ENCODE measurements around the gene KLRG1.
A peak's percentile ranks its signal among the peaks of the same experiment; 100 is the strongest.

The KLRG1 gene

GRCh38 chr12:8989413-8989812 is at the start of gene KLRG1:
KLRG1 (plus strand) TSS chr12:8989546; CDS start chr12:8989636, 90 bp downstream.
- DNase-seq (ENCODE audit: low spot score): peak; percentile 26

GRCh38 chr12:8941691-8942478 is 47.5 kb upstream of the KLRG1 start:
- DNase-seq (ENCODE audit: low spot score): no peak

- DNase-seq (ENCODE audit: low spot score): no peak
These were observed 45.7 kb upstream of the KLRG1 start for GRCh38 chr12:8943565-8944186.

GRCh38 chr12:8946733-8947132 is 42.6 kb upstream of the KLRG1 start:
- no peak for DNase-seq (ENCODE audit: low spot score)

- no peak for DNase-seq (ENCODE audit: low spot score)
These were observed 41.6 kb upstream of the KLRG1 start for GRCh38 chr12:8947737-8948136.

- peak; percentile 38 for DNase-seq (ENCODE audit: low spot score)
These were observed 40.5 kb upstream of the KLRG1 start for GRCh38 chr12:8948701-8949341.

GRCh38 chr12:8949342-8950220 is 39.8 kb upstream of the KLRG1 start, which contains the start of gene M6PR:
M6PR (minus strand) TSS chr12:8949645; CDS start chr12:8946404, 3,241 bp downstream.
- DNase-seq (ENCODE audit: low spot score): peak; percentile 89

- no peak for DNase-seq (ENCODE audit: low spot score)
These were observed 39.2 kb upstream of the KLRG1 start for GRCh38 chr12:8950221-8950527.

- peak; percentile 9 for DNase-seq (ENCODE audit: low spot score)
These were observed 38.5 kb upstream of the KLRG1 start for GRCh38 chr12:8950702-8951478.

- no peak for DNase-seq (ENCODE audit: low spot score)
These were observed 37.6 kb upstream of the KLRG1 start for GRCh38 chr12:8951744-8952143.

GRCh38 chr12:8953773-8954402 is 35.5 kb upstream of the KLRG1 start:
- DNase-seq (ENCODE audit: low spot score): no peak

GRCh38 chr12:8956073-8956472 is 33.3 kb upstream of the KLRG1 start:
- no peak for DNase-seq (ENCODE audit: low spot score)

- no peak for DNase-seq (ENCODE audit: low spot score)
These were observed 32.6 kb upstream of the KLRG1 start for GRCh38 chr12:8956772-8957171.

- no peak for DNase-seq (ENCODE audit: low spot score)
These were observed 31.8 kb upstream of the KLRG1 start for GRCh38 chr12:8957561-8957960.

- no peak for DNase-seq (ENCODE audit: low spot score)
These were observed 31.3 kb upstream of the KLRG1 start for GRCh38 chr12:8958066-8958465.

- DNase-seq (ENCODE audit: low spot score): no peak
These were observed 29.2 kb upstream of the KLRG1 start for GRCh38 chr12:8960176-8960575.

GRCh38 chr12:8968761-8969160 is 20.6 kb upstream of the KLRG1 start:
- no peak for DNase-seq (ENCODE audit: low spot score)

- DNase-seq (ENCODE audit: low spot score): no peak
These were observed 19.4 kb upstream of the KLRG1 start for GRCh38 chr12:8969861-8970411.

GRCh38 chr12:8970432-8970831 is 18.9 kb upstream of the KLRG1 start:
- no peak for DNase-seq (ENCODE audit: low spot score)

- no peak for DNase-seq (ENCODE audit: low spot score)
These were observed 9.2 kb upstream of the KLRG1 start for GRCh38 chr12:8980137-8980536.

Data from kidney capillary endothelial cell (primary cell).